Measurements from ENCODE around the gene GPATCH8.

GPATCH8 gene

DNA sequence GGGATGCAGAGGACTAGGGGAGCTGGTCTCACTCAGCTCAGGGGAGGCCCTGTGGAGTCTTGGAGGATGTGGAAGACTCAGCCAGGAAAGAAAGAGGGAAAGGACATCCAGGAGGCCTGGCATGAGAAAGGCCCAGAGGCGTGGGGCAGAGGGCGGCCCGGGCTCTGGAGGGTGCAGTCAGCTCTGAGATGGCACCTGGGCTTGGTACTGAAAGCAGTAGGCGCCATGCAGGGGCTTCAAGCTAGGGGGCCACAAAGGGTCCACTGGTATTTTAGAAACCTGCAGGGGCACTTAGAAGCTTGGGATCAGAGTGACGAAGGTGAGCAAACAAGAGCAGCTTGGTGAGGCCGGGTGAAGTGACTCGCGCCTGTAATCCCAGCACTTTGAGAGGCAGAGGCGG lies 145.1 kb downstream of the GPATCH8 start:
- no peak overlapping the region for H3K4me3 ChIP-seq (ENCODE audit: insufficient read depth, low read depth, low read length)
- H3K4me1 ChIP-seq (ENCODE audit: control insufficient read depth, insufficient read depth, low read length) = peaks cover 23% of the 10 kb centered on the region
- no peak overlapping the region for H3K27ac ChIP-seq (ENCODE audit: insufficient read depth, low read depth, low read length, poor library complexity, severe bottlenecking)
- H3K36me3 ChIP-seq (ENCODE audit: control insufficient read depth, insufficient read depth, low read length) = peaks cover 11% of the 10 kb centered on the region
- WGBS, 2 experiments = 92 to 95% methylated on average over 9 of the region's 9 CpGs
- peaks cover 7% of the 10 kb centered on the region for H3K27me3 ChIP-seq (ENCODE audit: control insufficient read depth, insufficient read depth, low read length, poor library complexity, severe bottlenecking)
- no peaks in the 10 kb centered on the region for H3K9me3 ChIP-seq (ENCODE audit: control insufficient read depth, low read length)

DNA sequence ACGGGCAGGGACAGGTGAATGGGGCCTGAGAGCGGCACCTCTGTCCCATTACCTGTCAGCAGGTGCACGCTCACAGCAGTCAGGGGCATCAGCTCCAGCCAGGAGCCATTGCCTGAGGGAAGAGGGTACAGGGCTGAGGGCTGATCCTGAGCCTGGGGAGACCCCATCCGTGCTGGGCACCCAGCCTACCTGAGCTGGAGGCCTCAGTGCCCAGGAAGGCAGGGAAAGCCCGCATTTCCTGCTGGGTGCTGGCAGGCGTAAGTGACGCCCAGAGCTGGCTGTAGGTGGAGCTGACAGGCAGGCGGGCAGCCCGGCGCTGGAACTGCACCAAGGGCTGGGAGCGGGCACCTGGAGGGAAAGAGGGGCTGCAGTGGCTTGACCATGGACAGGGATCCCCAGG lies 147.0 kb downstream of the GPATCH8 start:
- H3K27ac ChIP-seq (ENCODE audit: insufficient read depth, low read depth, low read length, poor library complexity, severe bottlenecking) = no peak overlapping the region
- H3K27me3 ChIP-seq (ENCODE audit: control insufficient read depth, insufficient read depth, low read length, poor library complexity, severe bottlenecking) = peaks cover 8% of the 10 kb centered on the region
- no peaks in the 10 kb centered on the region for H3K9me3 ChIP-seq (ENCODE audit: control insufficient read depth, low read length)
- peaks cover 11% of the 10 kb centered on the region for H3K36me3 ChIP-seq (ENCODE audit: control insufficient read depth, insufficient read depth, low read length)
- 94 to 96% methylated on average over 11 of the region's 11 CpGs for WGBS, 2 experiments
- no peak overlapping the region for H3K4me3 ChIP-seq (ENCODE audit: insufficient read depth, low read depth, low read length)
- H3K4me1 ChIP-seq (ENCODE audit: control insufficient read depth, insufficient read depth, low read length) = peaks cover 11% of the 10 kb centered on the region

DNA sequence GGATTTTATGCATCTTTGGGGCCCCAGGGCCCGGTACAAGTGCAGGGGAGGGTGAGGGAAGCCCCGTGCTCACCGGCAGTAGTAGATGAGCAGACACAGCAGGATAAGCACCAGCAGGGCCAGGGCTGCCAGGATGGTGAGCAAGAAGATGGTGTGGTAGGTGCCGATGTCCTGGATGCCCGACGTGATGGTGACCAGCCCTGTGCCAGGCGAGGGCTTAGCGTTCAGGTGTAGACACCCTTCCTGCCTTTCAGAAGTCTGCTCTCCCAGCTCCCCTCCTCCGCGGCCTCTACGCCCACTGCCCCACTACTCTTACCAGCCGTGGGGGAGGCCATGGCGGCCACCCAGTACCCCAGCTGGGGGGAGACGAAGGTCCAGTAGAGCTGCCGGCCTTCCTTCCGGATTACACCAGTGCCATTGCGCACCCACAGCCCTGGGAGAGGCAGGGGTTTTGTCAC lies 147.5 kb downstream of the GPATCH8 start:
- H3K36me3 ChIP-seq (ENCODE audit: control insufficient read depth, insufficient read depth, low read length) = peaks cover 11% of the 10 kb centered on the region
- no peak overlapping the region for H3K27ac ChIP-seq (ENCODE audit: insufficient read depth, low read depth, low read length, poor library complexity, severe bottlenecking)
- WGBS, 2 experiments = 93 to 94% methylated on average over 17 of the region's 17 CpGs

DNA sequence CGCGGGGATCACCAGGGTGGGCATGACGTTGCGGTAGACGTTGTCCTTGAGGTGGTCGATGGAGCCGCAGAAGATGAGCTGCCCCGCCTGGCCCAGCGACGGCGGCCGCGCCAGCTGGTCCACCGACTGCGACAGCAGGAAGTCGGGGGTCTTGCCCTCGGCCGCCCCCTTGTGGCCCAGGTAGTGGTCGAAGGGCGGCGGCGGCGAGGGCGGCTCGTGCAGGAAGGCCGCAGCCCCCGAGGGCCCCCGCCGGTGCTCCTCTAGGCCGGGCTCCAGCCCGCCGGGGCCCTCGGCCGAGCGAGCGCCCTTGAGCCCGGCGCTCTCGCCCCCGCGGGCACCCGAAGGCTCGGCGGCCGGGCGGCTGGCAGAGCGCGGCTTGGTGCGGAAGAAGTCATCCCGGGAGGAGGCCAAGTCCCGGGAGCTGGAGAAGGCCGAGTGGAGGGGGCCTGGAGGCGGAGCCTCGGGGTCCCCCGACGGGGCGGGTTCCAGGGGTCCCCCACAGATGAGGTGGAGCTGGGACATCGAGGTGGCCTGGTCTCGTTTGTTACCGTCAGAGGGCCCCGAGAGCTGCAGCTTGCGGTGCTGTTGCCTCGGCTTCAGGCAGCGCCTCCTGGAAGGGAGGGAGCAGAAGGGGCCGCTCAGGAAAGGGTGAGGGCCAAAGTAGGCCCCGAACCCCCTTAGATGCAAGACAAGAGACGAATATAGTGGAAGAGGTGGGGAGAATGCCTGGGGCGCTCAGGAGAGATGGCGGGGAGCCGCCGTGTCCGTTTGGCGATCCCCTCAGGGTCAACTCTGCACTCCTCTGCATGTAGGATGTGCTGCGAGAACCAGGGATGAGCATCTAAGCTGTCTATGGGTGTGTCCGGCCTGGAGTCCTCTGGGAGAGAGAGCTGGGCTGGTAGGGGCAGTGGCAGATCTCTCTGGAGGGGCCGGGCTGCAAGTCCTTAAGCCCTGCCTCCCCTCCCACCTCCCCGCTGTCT lies 148.3 kb downstream of the GPATCH8 start:
- Histone ChIP-seq H3K27me3 (ENCODE audit: control insufficient read depth, insufficient read depth, low read length, poor library complexity, severe bottlenecking) (peaks cover 8% of the 10 kb centered on the region), H3K9me3 (ENCODE audit: control insufficient read depth, low read length) (no peaks in the 10 kb centered on the region), H3K4me3 (ENCODE audit: insufficient read depth, low read depth, low read length) (no peak overlapping the region), H3K36me3 (ENCODE audit: control insufficient read depth, insufficient read depth, low read length) (peaks cover 11% of the 10 kb centered on the region), H3K27ac (ENCODE audit: insufficient read depth, low read depth, low read length, poor library complexity, severe bottlenecking) (no peak overlapping the region), H3K4me1 (ENCODE audit: control insufficient read depth, insufficient read depth, low read length) (no peaks in the 10 kb centered on the region)
- 35 to 36% methylated on average over 77 of the region's 77 CpGs for WGBS, 2 experiments

More for the DNA sequence above, 147.5 kb downstream of the GPATCH8 start:
- Histone ChIP-seq H3K27me3 (ENCODE audit: control insufficient read depth, insufficient read depth, low read length, poor library complexity, severe bottlenecking) (peaks cover 8% of the 10 kb centered on the region), H3K9me3 (ENCODE audit: control insufficient read depth, low read length) (no peaks in the 10 kb centered on the region), H3K4me3 (ENCODE audit: insufficient read depth, low read depth, low read length) (no peak overlapping the region), H3K4me1 (ENCODE audit: control insufficient read depth, insufficient read depth, low read length) (peaks cover 6% of the 10 kb centered on the region)

DNA sequence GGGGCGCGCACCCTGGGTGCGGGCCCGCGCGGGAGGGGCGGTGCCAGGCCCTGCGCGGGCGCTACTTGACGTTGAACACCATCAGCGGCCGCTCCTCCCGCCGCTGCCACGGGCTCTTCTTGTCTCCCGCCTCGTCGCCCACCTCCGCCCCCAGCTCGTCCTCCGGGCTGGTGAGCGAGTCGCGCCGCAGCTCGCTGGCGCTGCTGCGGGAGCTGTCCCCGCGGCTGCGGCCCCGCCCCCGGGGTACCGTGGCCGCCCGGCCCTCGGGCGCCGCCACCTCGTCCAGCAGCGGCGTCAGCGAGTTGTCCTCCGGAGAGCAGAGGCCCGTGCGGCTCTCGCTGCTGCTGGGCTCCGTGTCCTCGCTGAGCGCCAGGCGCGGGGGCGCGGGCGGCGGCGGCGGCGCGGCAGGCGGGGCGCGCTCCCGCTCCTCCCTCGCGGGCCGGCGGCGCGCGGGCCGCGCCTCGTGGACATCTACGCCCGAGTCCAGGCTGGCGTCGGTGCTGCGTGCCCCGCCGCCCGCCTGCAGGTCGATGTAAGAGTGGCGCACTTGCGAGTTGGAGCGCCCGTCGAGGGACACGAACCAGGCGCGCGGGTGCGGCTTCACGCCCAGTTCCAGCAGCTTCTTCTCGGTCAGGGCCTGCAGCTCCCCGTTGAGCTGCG lies 149.4 kb downstream of the GPATCH8 start:
- Histone ChIP-seq H3K4me3 (ENCODE audit: insufficient read depth, low read depth, low read length) (no peak overlapping the region), H3K36me3 (ENCODE audit: control insufficient read depth, insufficient read depth, low read length) (peaks cover 8% of the 10 kb centered on the region), H3K9me3 (ENCODE audit: control insufficient read depth, low read length) (no peaks in the 10 kb centered on the region), H3K27me3 (ENCODE audit: control insufficient read depth, insufficient read depth, low read length, poor library complexity, severe bottlenecking) (peaks cover 8% of the 10 kb centered on the region), H3K4me1 (ENCODE audit: control insufficient read depth, insufficient read depth, low read length) (no peaks in the 10 kb centered on the region), H3K27ac (ENCODE audit: insufficient read depth, low read depth, low read length, poor library complexity, severe bottlenecking) (no peak overlapping the region)
- WGBS, 2 experiments = 9% methylated on average over 98 of the region's 98 CpGs

DNA sequence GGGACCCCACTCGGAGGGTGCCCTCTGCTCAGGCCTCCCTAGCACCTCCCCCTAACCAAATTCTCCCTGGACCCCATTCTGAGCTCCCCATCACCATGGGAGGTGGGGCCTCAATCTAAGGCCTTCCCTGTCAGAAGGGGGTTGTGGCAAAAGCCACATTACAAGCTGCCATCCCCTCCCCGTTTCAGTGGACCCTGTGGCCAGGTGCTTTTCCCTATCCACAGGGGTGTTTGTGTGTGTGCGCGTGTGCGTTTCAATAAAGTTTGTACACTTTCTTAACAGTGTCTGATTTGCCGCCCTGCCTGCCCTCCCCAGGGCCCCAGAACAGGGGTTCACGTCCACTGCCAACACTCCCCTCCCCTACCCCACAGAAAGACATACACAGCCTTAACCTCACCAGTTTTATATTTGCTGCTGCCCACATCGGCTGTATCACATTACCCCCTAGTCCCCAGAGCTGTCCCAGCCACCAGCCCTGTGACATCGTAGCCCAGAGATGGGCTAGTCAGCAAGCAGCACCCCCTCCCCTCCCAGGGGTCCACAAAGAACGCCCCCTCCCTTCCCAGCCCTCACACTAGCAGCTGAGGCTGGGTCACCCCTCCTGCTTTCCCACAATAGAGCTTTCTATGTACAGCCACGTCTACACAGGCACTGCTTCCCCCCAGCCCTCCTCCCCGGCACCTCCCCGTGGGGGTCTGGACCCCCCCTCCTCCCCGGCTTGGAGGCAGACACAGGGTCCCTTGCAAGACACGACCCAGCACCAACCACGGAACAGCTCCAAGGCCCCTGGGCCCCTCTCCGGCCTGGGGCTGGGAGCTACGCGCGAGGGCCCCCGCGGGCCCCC lies 150.2 kb downstream of the GPATCH8 start:
- H3K27ac ChIP-seq (ENCODE audit: insufficient read depth, low read depth, low read length, poor library complexity, severe bottlenecking) = no peak overlapping the region
- no peaks in the 10 kb centered on the region for H3K4me1 ChIP-seq (ENCODE audit: control insufficient read depth, insufficient read depth, low read length)
- no peaks in the 10 kb centered on the region for H3K9me3 ChIP-seq (ENCODE audit: control insufficient read depth, low read length)
- H3K36me3 ChIP-seq (ENCODE audit: control insufficient read depth, insufficient read depth, low read length) = peaks cover 6% of the 10 kb centered on the region
- H3K4me3 ChIP-seq (ENCODE audit: insufficient read depth, low read depth, low read length) = no peak overlapping the region
- H3K27me3 ChIP-seq (ENCODE audit: control insufficient read depth, insufficient read depth, low read length, poor library complexity, severe bottlenecking) = peaks cover 8% of the 10 kb centered on the region
- 59 to 60% methylated on average over 22 of the region's 22 CpGs for WGBS, 2 experiments

DNA sequence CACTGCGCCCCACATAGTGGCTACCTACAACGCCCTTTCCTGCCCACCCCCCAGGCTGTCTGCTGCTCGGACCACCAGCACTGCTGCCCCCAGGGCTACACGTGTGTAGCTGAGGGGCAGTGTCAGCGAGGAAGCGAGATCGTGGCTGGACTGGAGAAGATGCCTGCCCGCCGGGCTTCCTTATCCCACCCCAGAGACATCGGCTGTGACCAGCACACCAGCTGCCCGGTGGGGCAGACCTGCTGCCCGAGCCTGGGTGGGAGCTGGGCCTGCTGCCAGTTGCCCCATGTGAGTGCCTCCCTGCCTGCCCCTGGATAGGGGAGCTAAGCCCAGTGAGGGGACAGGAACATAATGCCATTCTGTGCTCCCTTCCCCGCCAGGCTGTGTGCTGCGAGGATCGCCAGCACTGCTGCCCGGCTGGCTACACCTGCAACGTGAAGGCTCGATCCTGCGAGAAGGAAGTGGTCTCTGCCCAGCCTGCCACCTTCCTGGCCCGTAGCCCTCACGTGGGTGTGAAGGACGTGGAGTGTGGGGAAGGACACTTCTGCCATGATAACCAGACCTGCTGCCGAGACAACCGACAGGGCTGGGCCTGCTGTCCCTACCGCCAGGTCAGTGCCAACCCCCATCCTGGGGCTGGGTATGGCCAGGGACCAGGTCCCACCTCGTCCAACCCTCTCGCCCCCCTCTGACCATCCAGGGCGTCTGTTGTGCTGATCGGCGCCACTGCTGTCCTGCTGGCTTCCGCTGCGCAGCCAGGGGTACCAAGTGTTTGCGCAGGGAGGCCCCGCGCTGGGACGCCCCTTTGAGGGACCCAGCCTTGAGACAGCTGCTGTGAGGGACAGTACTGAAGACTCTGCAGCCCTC lies 151.0 kb downstream of the GPATCH8 start:
- H3K4me3 ChIP-seq (ENCODE audit: insufficient read depth, low read depth, low read length) = no peak overlapping the region

DNA sequence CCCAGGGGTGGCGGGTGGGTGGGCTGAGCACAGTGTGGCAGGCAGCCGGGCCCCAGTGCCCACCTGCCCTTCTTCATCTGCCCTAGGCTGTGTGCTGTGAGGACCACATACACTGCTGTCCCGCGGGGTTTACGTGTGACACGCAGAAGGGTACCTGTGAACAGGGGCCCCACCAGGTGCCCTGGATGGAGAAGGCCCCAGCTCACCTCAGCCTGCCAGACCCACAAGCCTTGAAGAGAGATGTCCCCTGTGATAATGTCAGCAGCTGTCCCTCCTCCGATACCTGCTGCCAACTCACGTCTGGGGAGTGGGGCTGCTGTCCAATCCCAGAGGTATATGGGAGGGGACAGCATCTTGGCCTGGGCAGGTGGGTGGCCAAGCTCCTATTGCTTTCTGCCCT lies 151.7 kb downstream of the GPATCH8 start:
- Histone ChIP-seq H3K27ac (ENCODE audit: insufficient read depth, low read depth, low read length, poor library complexity, severe bottlenecking) (no peak overlapping the region), H3K27me3 (ENCODE audit: control insufficient read depth, insufficient read depth, low read length, poor library complexity, severe bottlenecking) (peaks cover 8% of the 10 kb centered on the region), H3K4me3 (ENCODE audit: insufficient read depth, low read depth, low read length) (no peak overlapping the region), H3K4me1 (ENCODE audit: control insufficient read depth, insufficient read depth, low read length) (no peaks in the 10 kb centered on the region), H3K9me3 (ENCODE audit: control insufficient read depth, low read length) (no peaks in the 10 kb centered on the region), H3K36me3 (ENCODE audit: control insufficient read depth, insufficient read depth, low read length) (peaks cover 6% of the 10 kb centered on the region)
- WGBS, 2 experiments = 93 to 96% methylated on average over 8 of the region's 8 CpGs

More for the DNA sequence above, 151.0 kb downstream of the GPATCH8 start:
- Histone ChIP-seq H3K27ac (ENCODE audit: insufficient read depth, low read depth, low read length, poor library complexity, severe bottlenecking) (no peak overlapping the region), H3K4me1 (ENCODE audit: control insufficient read depth, insufficient read depth, low read length) (no peaks in the 10 kb centered on the region), H3K27me3 (ENCODE audit: control insufficient read depth, insufficient read depth, low read length, poor library complexity, severe bottlenecking) (peaks cover 8% of the 10 kb centered on the region), H3K9me3 (ENCODE audit: control insufficient read depth, low read length) (no peaks in the 10 kb centered on the region), H3K36me3 (ENCODE audit: control insufficient read depth, insufficient read depth, low read length) (peaks cover 6% of the 10 kb centered on the region)
- WGBS, 2 experiments = 95 to 96% methylated on average over 36 of the region's 36 CpGs

DNA sequence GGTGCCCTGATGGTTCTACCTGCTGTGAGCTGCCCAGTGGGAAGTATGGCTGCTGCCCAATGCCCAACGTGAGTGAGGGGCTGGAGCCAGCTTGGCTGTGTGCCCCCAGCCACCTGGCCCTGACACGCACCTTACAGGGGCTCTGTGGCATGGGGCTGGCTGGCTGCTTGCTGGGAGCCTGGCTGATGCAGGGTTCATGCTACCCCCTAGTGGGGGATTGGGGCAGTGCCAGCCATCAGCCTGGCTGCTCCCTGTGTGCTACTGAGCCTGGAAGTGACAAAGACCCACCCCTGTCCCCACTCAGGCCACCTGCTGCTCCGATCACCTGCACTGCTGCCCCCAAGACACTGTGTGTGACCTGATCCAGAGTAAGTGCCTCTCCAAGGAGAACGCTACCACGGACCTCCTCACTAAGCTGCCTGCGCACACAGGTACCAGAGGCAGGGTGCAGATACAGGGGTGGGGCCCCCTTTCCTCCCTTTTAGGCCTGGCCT lies 152.4 kb downstream of the GPATCH8 start:
- no peaks in the 10 kb centered on the region for H3K9me3 ChIP-seq (ENCODE audit: control insufficient read depth, low read length)
- 80 to 85% methylated on average over 6 of the region's 6 CpGs for WGBS, 2 experiments
- peaks cover 8% of the 10 kb centered on the region for H3K27me3 ChIP-seq (ENCODE audit: control insufficient read depth, insufficient read depth, low read length, poor library complexity, severe bottlenecking)
- no peak overlapping the region for H3K4me3 ChIP-seq (ENCODE audit: insufficient read depth, low read depth, low read length)
- no peak overlapping the region for H3K27ac ChIP-seq (ENCODE audit: insufficient read depth, low read depth, low read length, poor library complexity, severe bottlenecking)
- peaks cover 6% of the 10 kb centered on the region for H3K36me3 ChIP-seq (ENCODE audit: control insufficient read depth, insufficient read depth, low read length)
- peaks cover 5% of the 10 kb centered on the region for H3K4me1 ChIP-seq (ENCODE audit: control insufficient read depth, insufficient read depth, low read length)

All from ectodermal cell (in vitro differentiated cells).